Activated CD4-positive, alpha-beta memory T cell treated with anti-CD3 and anti-CD28 coated beads, Interleukin-2, amount 10 ng/mL, durations not matched to agents 7 days and 5 days (primary cell): Measurements from ENCODE around the gene GRIK4. TPM values are rescaled to one million over a fixed set of nuclear protein-coding genes. Genes with fewer than 3 reads are reported as not detected.

ENCODE experiments used
- CTCF ChIA-PET: fragments of 350-600 bp; sonication (Branson Sonifier 250); formaldehyde crosslinking; loops from one replicate; lab custom pipeline; 2021; ENCODE audit warnings: antibody characterized with exemption, inconsistent platforms; lab: Charles Lee
- POLR2A ChIA-PET: fragments of 350-600 bp; sonication (Branson Sonifier 250); formaldehyde crosslinking; loops from one replicate; lab custom pipeline; 2021; ENCODE audit warnings: antibody characterized with exemption; lab: Charles Lee
- DNase-seq: peaks from one replicate; pipeline ENCODE4 v3.0.0-alpha.2; 2020
- H3K27ac Mint-ChIP-seq: one replicate; pipeline ENCODE4 v1.8.0; 2021; ENCODE audit warnings: mild to moderate bottlenecking, mixed read lengths
- H3K27me3 Mint-ChIP-seq: one replicate; pipeline ENCODE4 v1.8.0; 2021; ENCODE audit warnings: mixed read lengths
- H3K36me3 Mint-ChIP-seq: one replicate; pipeline ENCODE4 v1.8.0; 2021; ENCODE audit warnings: low read depth, mixed read lengths
- H3K4me1 Mint-ChIP-seq: one replicate; pipeline ENCODE4 v1.8.0; 2021; ENCODE audit warnings: mixed read lengths
- H3K4me3 Mint-ChIP-seq: one replicate; pipeline ENCODE4 v1.8.0; 2021; ENCODE audit warnings: mild to moderate bottlenecking, mixed read lengths
- H3K9me3 Mint-ChIP-seq: one replicate; pipeline ENCODE4 v1.8.0; 2021; ENCODE audit warnings: mixed read lengths
- total RNA-seq, 2 experiments: library from RNA; stranded (reverse); gene quantifications; one replicate each; pipeline ENCODE4 v1.2.3, GENCODE V29; 2021

The GRIK4 gene
- total RNA-seq, 2 experiments from 2014 or later: not detected

GRCh38 chr11:120666121-120666639 is 154.6 kb downstream of the GRIK4 start:
- ChIA-PET CTCF (interaction anchor here (2.0 kb wide), 1 partner anchor 19 kb away, joined by 7 read pairs; no protein-coding TSS in a partner anchor), POLR2A (no interaction called here)
- no peak for DNase-seq
- no peaks in the 10 kb centered on the region for H3K9me3 Mint-ChIP-seq
- H3K4me1 Mint-ChIP-seq: no peaks in the 10 kb centered on the region
- H3K4me3 Mint-ChIP-seq: no peak overlapping the region
- H3K36me3 Mint-ChIP-seq: no peaks in the 10 kb centered on the region
- H3K27ac Mint-ChIP-seq: no peak overlapping the region
- H3K27me3 Mint-ChIP-seq: peaks cover 10% of the 10 kb centered on the region

DNA sequence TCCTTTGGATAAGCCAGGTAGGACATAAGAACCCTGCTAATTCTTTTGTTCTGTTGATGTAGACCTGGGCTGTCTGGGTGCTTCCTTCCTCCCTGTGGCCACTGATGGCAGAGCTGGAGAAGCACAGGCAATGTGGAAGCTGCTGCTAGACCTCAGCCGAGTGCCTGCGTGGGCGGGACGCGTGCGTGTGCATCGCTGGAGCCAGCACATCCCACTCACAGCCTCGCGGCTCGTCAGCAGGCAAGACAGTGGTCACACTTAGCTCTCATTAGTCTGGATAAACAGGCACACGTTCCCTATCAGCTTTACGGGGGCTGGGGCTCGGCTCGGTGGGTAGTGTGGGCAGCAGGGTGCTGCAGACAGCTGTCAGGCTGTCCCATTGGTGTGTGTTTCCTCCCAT is 155.7 kb downstream of the GRIK4 start:
- no peaks in the 10 kb centered on the region for H3K4me1 Mint-ChIP-seq
- H3K27me3 Mint-ChIP-seq: peaks cover 10% of the 10 kb centered on the region
- no peaks in the 10 kb centered on the region for H3K9me3 Mint-ChIP-seq
- H3K27ac Mint-ChIP-seq: no peak overlapping the region
- no peak overlapping the region for H3K4me3 Mint-ChIP-seq
- H3K36me3 Mint-ChIP-seq: no peaks in the 10 kb centered on the region
- DNase-seq: no peak
- POLR2A ChIA-PET: no interaction called here
- CTCF ChIA-PET: interaction anchor here (2.0 kb wide), 1 partner anchor 18 kb away, joined by 7 read pairs; no protein-coding TSS in a partner anchor

DNA sequence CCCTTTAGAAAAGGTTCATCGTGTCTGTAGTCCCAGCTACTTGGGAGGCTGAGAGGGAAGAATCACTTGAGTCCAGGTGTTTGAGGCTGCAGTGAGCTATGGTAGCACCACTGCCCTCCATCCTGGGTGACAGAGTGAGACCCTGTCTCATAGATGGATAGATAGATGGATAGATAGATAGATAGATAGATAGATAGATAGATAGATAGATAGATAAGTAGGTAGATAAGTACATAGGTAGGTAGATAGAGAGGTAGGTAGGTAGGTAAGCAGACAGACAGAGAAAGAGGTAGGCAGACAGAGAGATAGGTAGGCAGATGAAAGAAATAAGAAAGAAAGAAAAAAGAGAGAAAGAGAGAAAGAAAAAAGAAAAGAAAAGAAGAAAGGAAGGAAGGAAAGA is 156.4 kb downstream of the GRIK4 start:
- DNase-seq: no peak
- Mint-ChIP-seq H3K4me3 (no peak overlapping the region), H3K27ac (no peak overlapping the region), H3K9me3 (no peaks in the 10 kb centered on the region), H3K27me3 (peaks cover 10% of the 10 kb centered on the region), H3K36me3 (no peaks in the 10 kb centered on the region), H3K4me1 (no peaks in the 10 kb centered on the region)
- ChIA-PET CTCF (interaction anchor here (2.0 kb wide), 1 partner anchor 18 kb away, joined by 7 read pairs; no protein-coding TSS in a partner anchor), POLR2A (no interaction called here)

- Mint-ChIP-seq H3K27ac (no peak overlapping the region), H3K4me3 (no peak overlapping the region), H3K27me3 (peaks cover 10% of the 10 kb centered on the region), H3K36me3 (no peaks in the 10 kb centered on the region), H3K9me3 (no peaks in the 10 kb centered on the region), H3K4me1 (no peaks in the 10 kb centered on the region)
- POLR2A ChIA-PET: no interaction called here
- no peak for DNase-seq
- CTCF ChIA-PET: no interaction called here
Observed at GRCh38 chr11:120668537-120668936, 157.0 kb downstream of the GRIK4 start.

- POLR2A ChIA-PET: no interaction called here
- Mint-ChIP-seq H3K27me3 (no peaks in the 10 kb centered on the region), H3K4me3 (no peak overlapping the region), H3K27ac (no peak overlapping the region), H3K36me3 (no peaks in the 10 kb centered on the region), H3K4me1 (no peaks in the 10 kb centered on the region), H3K9me3 (no peaks in the 10 kb centered on the region)
- CTCF ChIA-PET: interaction anchor here (1.1 kb wide), 1 partner anchor 10 kb away, joined by 3 read pairs; no protein-coding TSS in a partner anchor
- DNase-seq: no peak
Observed at GRCh38 chr11:120674542-120674941, 163.0 kb downstream of the GRIK4 start.

- Mint-ChIP-seq H3K4me3 (no peak overlapping the region), H3K27me3 (no peaks in the 10 kb centered on the region), H3K36me3 (no peaks in the 10 kb centered on the region), H3K4me1 (no peaks in the 10 kb centered on the region), H3K27ac (no peak overlapping the region), H3K9me3 (no peaks in the 10 kb centered on the region)
- ChIA-PET POLR2A (no interaction called here), CTCF (interaction anchor here (1.1 kb wide), 1 partner anchor 10 kb away, joined by 3 read pairs; no protein-coding TSS in a partner anchor)
- no peak for DNase-seq
Observed at GRCh38 chr11:120675171-120675570, 163.6 kb downstream of the GRIK4 start.

GRCh38 chr11:120676991-120677390 is 165.4 kb downstream of the GRIK4 start:
- Mint-ChIP-seq H3K27ac (no peak overlapping the region), H3K4me1 (no peaks in the 10 kb centered on the region), H3K27me3 (no peaks in the 10 kb centered on the region), H3K36me3 (no peaks in the 10 kb centered on the region), H3K4me3 (no peak overlapping the region), H3K9me3 (no peaks in the 10 kb centered on the region)
- DNase-seq: no peak
- POLR2A ChIA-PET: no interaction called here
- CTCF ChIA-PET: interaction anchor here (1.1 kb wide), 1 partner anchor 8 kb away, joined by 4 read pairs; no protein-coding TSS in a partner anchor

GRCh38 chr11:120680322-120680721 is 168.8 kb downstream of the GRIK4 start:
- Mint-ChIP-seq H3K9me3 (no peaks in the 10 kb centered on the region), H3K4me1 (no peaks in the 10 kb centered on the region), H3K27ac (no peak overlapping the region), H3K4me3 (no peak overlapping the region), H3K27me3 (peaks cover 10% of the 10 kb centered on the region), H3K36me3 (no peaks in the 10 kb centered on the region)
- no peak for DNase-seq
- CTCF ChIA-PET: no interaction called here
- POLR2A ChIA-PET: no interaction called here

DNA sequence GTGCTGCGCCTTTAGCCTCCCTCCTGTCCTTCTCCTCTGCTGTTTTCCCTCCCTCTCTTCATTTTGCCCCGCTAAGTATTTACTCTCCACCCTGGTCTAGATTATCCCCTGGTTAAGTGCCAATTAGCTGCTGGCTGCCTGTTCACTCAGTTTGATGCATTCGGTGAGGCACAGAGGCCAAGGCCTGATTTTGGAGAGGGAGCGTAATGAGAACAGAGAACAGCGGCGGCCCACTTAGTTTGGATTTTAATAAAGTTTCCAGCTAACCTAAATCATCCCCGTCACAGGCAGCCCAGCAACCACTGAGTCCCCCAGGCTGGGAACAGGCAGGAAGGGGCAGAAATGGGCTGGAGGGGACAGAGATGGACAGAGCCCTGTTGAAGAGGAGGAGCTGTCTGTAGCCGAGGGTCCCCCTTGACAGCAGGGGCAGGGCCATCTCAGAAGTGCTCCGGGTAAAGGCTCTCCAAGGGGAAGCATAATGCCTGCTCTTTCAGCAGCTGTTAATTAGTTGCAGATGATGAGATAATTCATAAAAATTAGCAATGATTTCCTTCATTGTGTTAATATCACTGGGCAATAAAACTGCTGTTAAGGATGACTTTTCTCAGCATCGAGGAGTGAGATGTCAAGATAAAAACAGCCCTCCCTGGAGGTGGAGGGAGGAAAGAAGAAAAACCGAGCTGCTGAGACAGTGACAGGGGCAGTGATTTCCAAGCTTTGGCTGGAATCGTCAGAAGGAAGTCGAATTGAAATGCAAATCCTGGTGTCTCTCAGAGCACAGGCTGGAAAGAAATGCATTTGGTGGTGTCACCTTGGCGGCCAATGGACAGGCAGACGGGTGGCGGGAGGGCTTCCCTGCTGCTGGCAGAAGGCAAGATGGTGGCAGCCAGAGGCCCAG is 170.1 kb downstream of the GRIK4 start:
- no peak overlapping the region for H3K27ac Mint-ChIP-seq
- no peaks in the 10 kb centered on the region for H3K4me1 Mint-ChIP-seq
- POLR2A ChIA-PET: no interaction called here
- H3K36me3 Mint-ChIP-seq: no peaks in the 10 kb centered on the region
- peaks cover 18% of the 10 kb centered on the region for H3K27me3 Mint-ChIP-seq
- DNase-seq: no peak
- H3K9me3 Mint-ChIP-seq: no peaks in the 10 kb centered on the region
- H3K4me3 Mint-ChIP-seq: no peak overlapping the region
- CTCF ChIA-PET: no interaction called here

GRCh38 chr11:120682332-120682649 is 170.7 kb downstream of the GRIK4 start:
- Mint-ChIP-seq H3K27me3 (peaks cover 18% of the 10 kb centered on the region), H3K27ac (no peak overlapping the region), H3K4me1 (no peaks in the 10 kb centered on the region), H3K36me3 (no peaks in the 10 kb centered on the region), H3K4me3 (no peak overlapping the region), H3K9me3 (no peaks in the 10 kb centered on the region)
- DNase-seq: no peak
- ChIA-PET CTCF (no interaction called here), POLR2A (no interaction called here)

- no peak overlapping the region for H3K27ac Mint-ChIP-seq
- no peak overlapping the region for H3K4me3 Mint-ChIP-seq
- DNase-seq: no peak
- peaks cover 20% of the 10 kb centered on the region for H3K27me3 Mint-ChIP-seq
- POLR2A ChIA-PET: no interaction called here
- CTCF ChIA-PET: interaction anchor here (0.8 kb wide), 1 partner anchor 19 kb away, joined by 3 read pairs; no protein-coding TSS in a partner anchor
- H3K36me3 Mint-ChIP-seq: no peaks in the 10 kb centered on the region
- H3K4me1 Mint-ChIP-seq: no peaks in the 10 kb centered on the region
- H3K9me3 Mint-ChIP-seq: no peaks in the 10 kb centered on the region
Observed at GRCh38 chr11:120682866-120683265, 171.3 kb downstream of the GRIK4 start.

DNA sequence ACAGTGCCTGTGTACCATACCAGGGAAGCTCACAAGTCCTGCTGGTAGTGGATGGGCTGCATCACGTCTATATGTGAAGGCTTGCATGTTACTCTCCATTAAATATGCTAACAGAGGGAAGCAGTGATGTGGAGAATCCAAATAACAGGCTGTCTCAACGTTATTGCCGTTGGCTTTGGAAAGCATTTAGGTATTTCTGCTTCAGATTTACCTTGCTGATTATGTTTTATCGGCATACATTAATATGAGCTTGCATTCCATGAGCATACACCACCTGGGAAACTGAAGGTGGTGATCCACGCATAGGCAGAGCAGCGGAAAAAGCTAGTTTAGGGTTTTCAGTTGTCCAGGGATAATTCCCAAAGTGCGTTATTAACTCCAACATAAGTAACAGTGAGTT is 175.0 kb downstream of the GRIK4 start:
- H3K4me3 Mint-ChIP-seq: no peak overlapping the region
- ChIA-PET CTCF (interaction anchor here (1.9 kb wide), 1 partner anchor 19 kb away, joined by 7 read pairs; no protein-coding TSS in a partner anchor), POLR2A (no interaction called here)
- no peaks in the 10 kb centered on the region for H3K36me3 Mint-ChIP-seq
- H3K4me1 Mint-ChIP-seq: no peaks in the 10 kb centered on the region
- H3K9me3 Mint-ChIP-seq: no peaks in the 10 kb centered on the region
- DNase-seq: no peak
- H3K27ac Mint-ChIP-seq: no peak overlapping the region
- peaks cover 38% of the 10 kb centered on the region for H3K27me3 Mint-ChIP-seq

- no peak overlapping the region for H3K4me3 Mint-ChIP-seq
- H3K9me3 Mint-ChIP-seq: no peaks in the 10 kb centered on the region
- no peak for DNase-seq
- H3K36me3 Mint-ChIP-seq: no peaks in the 10 kb centered on the region
- CTCF ChIA-PET: no interaction called here
- peaks cover 34% of the 10 kb centered on the region for H3K27me3 Mint-ChIP-seq
- POLR2A ChIA-PET: no interaction called here
- no peaks in the 10 kb centered on the region for H3K4me1 Mint-ChIP-seq
- no peak overlapping the region for H3K27ac Mint-ChIP-seq
Observed at GRCh38 chr11:120688163-120688562, 176.6 kb downstream of the GRIK4 start.
